HepG2 (cell line): ENCODE data around the gene C16orf87. TPM values are rescaled to one million over a fixed set of nuclear protein-coding genes. Genes with fewer than 3 reads are reported as not detected.
A peak's percentile ranks its signal among the peaks of the same experiment; 100 is the strongest.

ENCODE experiments used
- ARHGAP35 ChIP-seq: sonication (generic); formaldehyde crosslinking; IDR thresholded peaks from 2 replicates; pipeline ENCODE4 v1.9.0; 2022; ENCODE audit warnings: mild to moderate bottlenecking, inconsistent platforms, moderate library complexity, missing genetic modification reagents, borderline replicate concordance
- ATF1 ChIP-seq: IDR thresholded peaks from 2 replicates; pipeline ENCODE4 v1.6.1; 2016; ENCODE audit warnings: mild to moderate bottlenecking, control low read depth
- CHD4 ChIP-seq: fragments of 200-600 bp; sonication (generic); IDR thresholded peaks from 2 replicates; pipeline ENCODE4 v1.7.0; 2017; ENCODE audit warnings: mild to moderate bottlenecking, low read length, borderline replicate concordance
- CREB3 ChIP-seq: sonication (generic); formaldehyde crosslinking; IDR thresholded peaks from 2 replicates; pipeline ENCODE4 v1.5.0; 2020; ENCODE audit warnings: missing genetic modification reagents
- DMTF1 ChIP-seq: sonication (generic); formaldehyde crosslinking; IDR thresholded peaks from 2 replicates; pipeline ENCODE4 v1.4.0; 2020; ENCODE audit warnings: mild to moderate bottlenecking, missing genetic modification reagents
- ETS1 ChIP-seq: sonication (generic); formaldehyde crosslinking; IDR thresholded peaks from 2 replicates; pipeline ENCODE4 v1.4.0; 2020; ENCODE audit warnings: missing genetic modification reagents
- HNF1B ChIP-seq: sonication (generic); formaldehyde crosslinking; IDR thresholded peaks from 2 replicates; pipeline ENCODE4 v1.5.1; 2020; ENCODE audit warnings: mild to moderate bottlenecking, moderate library complexity, missing genetic modification reagents
- RFX5 ChIP-seq: IDR thresholded peaks from 2 replicates; pipeline ENCODE4 v1.6.1; 2011; ENCODE audit warnings: low read depth, low read length, improper control_type of control experiment
- RFXANK ChIP-seq: IDR thresholded peaks from 2 replicates; pipeline ENCODE4 v1.6.1; 2016
- SP2 ChIP-seq: sonication (generic); formaldehyde crosslinking; IDR thresholded peaks from 2 replicates; pipeline ENCODE4 v1.5.1; 2020; ENCODE audit warnings: mild to moderate bottlenecking, missing genetic modification reagents
- ZNF225 ChIP-seq: sonication (generic); formaldehyde crosslinking; IDR thresholded peaks from 2 replicates; pipeline ENCODE4 v1.4.0; 2020; ENCODE audit warnings: mild to moderate bottlenecking, missing genetic modification reagents
- ZNF234 ChIP-seq: sonication (generic); formaldehyde crosslinking; conservative IDR thresholded peaks from 2 replicates; pipeline ENCODE4 v1.5.1; 2020; ENCODE audit warnings: mild to moderate bottlenecking, missing genetic modification reagents
- ZNF354B ChIP-seq: sonication (generic); formaldehyde crosslinking; IDR thresholded peaks from 2 replicates; pipeline ENCODE4 v1.8.0; 2022; ENCODE audit warnings: mild to moderate bottlenecking, missing genetic modification reagents
- ZNF414 ChIP-seq: sonication (generic); formaldehyde crosslinking; IDR thresholded peaks from 2 replicates; pipeline ENCODE4 v1.5.0; 2020; ENCODE audit warnings: missing genetic modification reagents
- ZNF451 ChIP-seq: sonication (generic); formaldehyde crosslinking; IDR thresholded peaks from 2 replicates; pipeline ENCODE4 v1.5.0; 2020; ENCODE audit warnings: mild to moderate bottlenecking, missing genetic modification reagents
- ZNF687 ChIP-seq: sonication (generic); formaldehyde crosslinking; IDR thresholded peaks from 2 replicates; pipeline ENCODE4 v1.5.1; 2020; ENCODE audit warnings: mild to moderate bottlenecking, missing genetic modification reagents, moderate library complexity
- ZNF724P ChIP-seq: sonication (generic); formaldehyde crosslinking; IDR thresholded peaks from 2 replicates; pipeline ENCODE4 v1.8.0; 2022; ENCODE audit warnings: missing genetic modification reagents, borderline replicate concordance
- ZNF891 ChIP-seq: sonication (generic); formaldehyde crosslinking; IDR thresholded peaks from 2 replicates; pipeline ENCODE4 v1.5.0; 2020; ENCODE audit warnings: mild to moderate bottlenecking, missing genetic modification reagents
- polyA plus RNA-seq, 8 experiments: library from polyadenylated mRNA; depleted of rRNA in 3 of 8; stranded (reverse) in 7 of 8; unstranded in 1 of 8; fragments of >200 nt; fragmentation: Illumina TruSeq in 4 of 8; extraction: Trizol in 4 of 8; gene quantifications; 2 replicates each; pipeline versions ENCODE4 v1.2.1 to v1.2.3, GENCODE V29; 2011 to 2016; ENCODE audit warnings: low read depth in 4 of 8, missing spikeins in 1 of 8, mixed read lengths in 1 of 8; ENCODE audit not compliant: insufficient read depth in 1 of 8
- total RNA-seq, 5 experiments: library from RNA; depleted of rRNA; stranded (reverse); fragments of >200 nt; fragmentation: Illumina TruSeq; extraction: Trizol; gene quantifications; 2 replicates each; pipeline ENCODE4 v1.2.3, GENCODE V29; 2016; ENCODE audit warnings: low read depth in 1 of 5

The C16orf87 gene
- total and polyA plus RNA-seq, 2 of the 13 experiments (the other 11 are each of a cell fraction or from before 2014, with no cell fraction given): 8.6 to 19.5 TPM

- 0 out of 2 replicates have a peak, but pooled peaks have one; percentile 15 for TF ChIP-seq CREB3 (CRISPR knock-in tag)
- TF ChIP-seq SP2: no peak
- TF ChIP-seq HNF1B (CRISPR knock-in tag): no peak
- no peak for TF ChIP-seq ARHGAP35
- peak; percentile 35; the same call in 1 of the 2 replicates for TF ChIP-seq ZNF451 (CRISPR knock-in tag)
- no peak for TF ChIP-seq ZNF234 (CRISPR knock-in tag)
- no peak for TF ChIP-seq ZNF354B (CRISPR knock-in tag)
- 0 out of 2 replicates have a peak, but pooled peaks have one; percentile 42 for TF ChIP-seq ZNF724P (CRISPR knock-in tag)
- TF ChIP-seq CHD4: no peak
- TF ChIP-seq ATF1 (CRISPR knock-in tag): no peak
- TF ChIP-seq DMTF1 (CRISPR knock-in tag): no peak
- no peak for TF ChIP-seq ZNF225
- no peak for TF ChIP-seq ZNF891
- TF ChIP-seq RFXANK: no peak
- no peak for TF ChIP-seq RFX5
- TF ChIP-seq ETS1: no peak
- no peak for TF ChIP-seq ZNF414 (CRISPR knock-in tag)
- peak; percentile 61 for TF ChIP-seq ZNF687 (CRISPR knock-in tag)
Observed at GRCh38 chr16:46747777-46748651, 83.0 kb downstream of the C16orf87 start, which contains the start of gene MYLK3 (continued).
